Thoracic aorta (tissue), 2 donors: ENCODE results near the gene TRIP4. TPM values are rescaled to one million over a fixed set of nuclear protein-coding genes. Genes with fewer than 3 reads are reported as not detected.

ENCODE experiments used
- ATAC-seq: fragments of 150-250 bp; one replicate; pipeline ENCODE4 v1.8.0; 2017; ENCODE audit warnings: low read depth; ENCODE audit not compliant: insufficient number of reproducible peaks, low FRiP score
- DNase-seq: peaks from one replicate; pipeline ENCODE4 v3.0.0-alpha.2; 2020; ENCODE audit warnings: low spot score
- H3K27ac ChIP-seq, 2 donors: fragments of 200-600 bp; sonication (generic); 1 replicate in 1 of 2; 2 replicates in 1 of 2; pipeline ENCODE4 v1.5.1; 2016; ENCODE audit warnings: mild to moderate bottlenecking in 2 of 2, moderate library complexity in 2 of 2
- H3K27me3 ChIP-seq: fragments of 200-600 bp; sonication (generic); replicated peaks from 2 replicates; pipeline ENCODE4 v1.6.0; 2016; ENCODE audit warnings: mild to moderate bottlenecking; ENCODE audit not compliant: insufficient read depth
- H3K36me3 ChIP-seq: fragments of 200-600 bp; sonication (generic); one replicate; pipeline ENCODE4 v1.5.1; 2016
- H3K4me1 ChIP-seq, 2 donors: fragments of 200-600 bp; sonication (generic); 1 replicate in 1 of 2; 2 replicates in 1 of 2; pipeline versions ENCODE4 v1.5.1 to v1.6.0; 2016; ENCODE audit warnings: low read depth in 2 of 2, mild to moderate bottlenecking in 1 of 2; ENCODE audit not compliant: control insufficient read depth in 1 of 2
- H3K4me3 ChIP-seq: fragments of 200-600 bp; sonication (generic); 2 replicates; pipeline ENCODE4 v1.5.1; 2016; ENCODE audit warnings: mild to moderate bottlenecking
- H3K9me3 ChIP-seq: fragments of 200-600 bp; sonication (generic); 2 replicates; pipeline ENCODE4 v1.5.1; 2016
- total RNA-seq, 2 donors: library from RNA; depleted of rRNA; stranded (reverse); fragments of >200 nt; gene quantifications; one replicate each; pipeline versions ENCODE4 v1.1.0 to v1.2.3, GENCODE V29; 2016
- TF ChIP-seq, protein P1 (sequence below): fragments of 200-600 bp; sonication (generic); IDR thresholded peaks from one replicate; pipeline ENCODE4 v1.5.1; 2019; ENCODE audit warnings: antibody characterized with exemption

TRIP4 gene
- total RNA-seq, 2 donors from 2014 or later = 11.5 to 29.9 TPM

DNA sequence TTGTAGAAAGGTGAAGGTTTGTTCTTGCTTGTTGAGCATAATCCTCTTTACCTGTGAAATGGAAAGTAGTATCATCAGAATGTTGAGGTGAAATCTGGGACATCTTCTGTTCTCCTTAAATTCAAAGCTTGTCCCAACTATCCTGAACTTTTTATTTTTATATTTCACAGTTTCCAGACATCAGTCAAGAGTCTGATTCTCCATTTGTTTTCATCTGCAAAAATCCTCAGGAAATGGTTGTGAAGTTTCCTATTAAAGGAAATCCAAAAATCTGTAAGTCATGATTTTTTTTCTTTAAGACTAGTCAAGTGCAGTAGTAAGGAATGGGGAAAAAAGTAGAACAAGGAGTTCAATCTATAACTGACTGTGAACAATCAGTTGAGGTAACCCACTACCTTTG lies 57.2 kb downstream of the TRIP4 start:
- peaks cover 9 to 17% of the 10 kb centered on the region in 2 donors for H3K4me1 ChIP-seq
- TF ChIP-seq, protein P1, sequence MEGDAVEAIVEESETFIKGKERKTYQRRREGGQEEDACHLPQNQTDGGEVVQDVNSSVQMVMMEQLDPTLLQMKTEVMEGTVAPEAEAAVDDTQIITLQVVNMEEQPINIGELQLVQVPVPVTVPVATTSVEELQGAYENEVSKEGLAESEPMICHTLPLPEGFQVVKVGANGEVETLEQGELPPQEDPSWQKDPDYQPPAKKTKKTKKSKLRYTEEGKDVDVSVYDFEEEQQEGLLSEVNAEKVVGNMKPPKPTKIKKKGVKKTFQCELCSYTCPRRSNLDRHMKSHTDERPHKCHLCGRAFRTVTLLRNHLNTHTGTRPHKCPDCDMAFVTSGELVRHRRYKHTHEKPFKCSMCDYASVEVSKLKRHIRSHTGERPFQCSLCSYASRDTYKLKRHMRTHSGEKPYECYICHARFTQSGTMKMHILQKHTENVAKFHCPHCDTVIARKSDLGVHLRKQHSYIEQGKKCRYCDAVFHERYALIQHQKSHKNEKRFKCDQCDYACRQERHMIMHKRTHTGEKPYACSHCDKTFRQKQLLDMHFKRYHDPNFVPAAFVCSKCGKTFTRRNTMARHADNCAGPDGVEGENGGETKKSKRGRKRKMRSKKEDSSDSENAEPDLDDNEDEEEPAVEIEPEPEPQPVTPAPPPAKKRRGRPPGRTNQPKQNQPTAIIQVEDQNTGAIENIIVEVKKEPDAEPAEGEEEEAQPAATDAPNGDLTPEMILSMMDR = no peak
- H3K27ac ChIP-seq = peak overlapping the region in 1 of 2 donors; percentile 60
- no peaks in the 10 kb centered on the region for H3K9me3 ChIP-seq
- H3K36me3 ChIP-seq = peaks cover 21% of the 10 kb centered on the region
- DNase-seq (no peak), ATAC-seq (no peak)
- no peaks in the 10 kb centered on the region for H3K27me3 ChIP-seq
- no peak overlapping the region for H3K4me3 ChIP-seq

DNA sequence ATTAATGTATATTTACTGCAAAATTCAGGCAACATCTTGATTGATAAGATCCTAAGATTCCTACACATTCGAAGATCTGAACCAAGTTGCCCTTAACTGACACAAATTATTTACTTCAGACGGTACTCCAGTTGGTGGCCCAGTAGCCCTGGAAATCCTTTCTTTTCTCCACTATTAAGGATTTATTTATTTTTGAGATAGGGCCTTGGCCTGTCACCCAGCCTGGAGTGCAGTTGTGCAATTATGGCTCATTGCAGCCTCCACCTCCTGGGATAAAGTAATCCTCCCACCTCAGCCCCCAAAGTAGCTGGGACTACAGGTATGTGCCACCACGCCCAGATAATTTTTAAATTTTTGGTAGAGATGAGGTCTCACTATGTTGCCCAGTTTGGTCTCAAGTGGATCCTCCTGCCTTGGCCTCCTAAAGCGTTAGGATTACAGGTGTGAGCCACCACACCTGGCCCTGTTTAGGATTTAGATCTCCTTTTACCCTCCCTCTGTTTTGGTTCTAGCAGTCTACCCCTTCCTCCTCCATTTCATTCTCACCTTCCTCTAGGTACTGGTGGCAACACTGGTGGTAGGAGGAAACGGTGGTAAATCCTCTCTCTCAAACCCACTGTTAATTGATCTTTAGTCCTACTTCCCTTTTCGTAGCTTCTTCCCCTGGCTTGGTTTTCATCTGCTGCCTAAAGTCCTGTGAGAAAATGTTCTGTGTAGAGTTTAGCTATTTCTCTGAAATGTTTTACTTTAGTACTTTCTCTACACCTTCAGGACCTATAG lies 60.1 kb downstream of the TRIP4 start:
- peaks cover 21% of the 10 kb centered on the region for H3K36me3 ChIP-seq
- H3K4me1 ChIP-seq = peaks cover 9 to 17% of the 10 kb centered on the region in 2 donors
- no peak overlapping the region for H3K4me3 ChIP-seq
- no peak for DNase-seq
- ATAC-seq = no peak
- H3K27ac ChIP-seq = no peak overlapping the region
- H3K9me3 ChIP-seq = no peaks in the 10 kb centered on the region
- H3K27me3 ChIP-seq = no peaks in the 10 kb centered on the region
- TF ChIP-seq, protein P1 = no peak

DNA sequence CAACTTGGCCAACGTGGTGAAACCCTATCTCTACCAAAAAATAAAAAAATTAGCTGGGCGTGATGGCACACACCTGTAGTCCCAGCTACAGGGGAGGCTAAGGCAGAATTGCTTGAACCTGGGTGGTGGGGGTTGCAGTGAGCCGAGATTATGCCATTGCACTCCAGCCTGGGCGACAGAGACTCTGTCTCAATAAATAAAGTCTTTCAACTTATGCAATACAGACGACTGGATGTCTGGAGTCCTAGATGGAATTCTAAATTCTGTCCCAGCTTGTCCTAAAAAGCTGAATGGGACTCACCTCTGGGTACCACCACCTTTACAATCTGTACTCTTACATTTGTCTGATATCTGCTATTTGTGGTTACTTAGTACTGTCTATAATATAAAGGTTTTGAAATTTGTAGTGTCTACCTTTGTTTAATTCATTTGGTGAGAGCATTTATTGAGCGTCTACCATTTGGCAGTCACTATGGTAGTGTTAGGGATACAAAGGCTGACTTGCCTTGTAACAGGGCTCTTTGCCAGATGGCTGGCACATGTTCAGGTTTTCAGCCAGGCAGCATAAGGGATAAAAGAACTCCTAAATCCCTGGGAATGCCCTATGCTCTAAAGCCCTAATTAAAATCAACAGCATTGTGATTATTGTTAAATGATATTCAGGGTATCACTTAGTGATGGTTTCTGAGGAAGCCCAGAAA lies 65.5 kb downstream of the TRIP4 start:
- H3K27ac ChIP-seq = no peak overlapping the region
- H3K27me3 ChIP-seq = no peaks in the 10 kb centered on the region
- ATAC-seq (no peak), DNase-seq (no peak)
- TF ChIP-seq, protein P1 = no peak
- no peaks in the 10 kb centered on the region for H3K9me3 ChIP-seq
- peaks cover 11% of the 10 kb centered on the region for H3K36me3 ChIP-seq
- H3K4me3 ChIP-seq = no peak overlapping the region
- peaks cover 0 to 7% of the 10 kb centered on the region in 2 donors for H3K4me1 ChIP-seq

DNA sequence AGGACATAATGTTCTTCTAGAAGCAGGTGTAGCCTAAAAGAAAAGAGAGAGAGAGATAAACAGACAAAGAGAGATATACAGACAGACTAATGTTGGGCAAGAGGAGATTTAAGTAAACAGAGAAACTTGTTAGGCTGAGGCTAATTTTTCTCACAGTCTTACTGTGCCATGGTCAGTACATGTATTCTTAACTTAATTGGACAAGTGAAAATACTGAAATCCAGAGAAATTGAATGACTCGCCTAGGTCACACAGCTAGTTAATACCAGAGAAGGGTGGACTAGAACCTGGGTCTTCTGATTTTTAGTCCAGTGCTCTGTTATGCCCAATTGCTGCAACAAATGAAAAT lies 66.0 kb downstream of the TRIP4 start:
- Histone ChIP-seq H3K27ac (no peak overlapping the region), H3K27me3 (no peaks in the 10 kb centered on the region), H3K36me3 (peaks cover 7% of the 10 kb centered on the region), H3K4me1 (peaks cover 0 to 7% of the 10 kb centered on the region in 2 donors), H3K4me3 (no peak overlapping the region), H3K9me3 (no peaks in the 10 kb centered on the region)
- DNase-seq (no peak), ATAC-seq (no peak)
- TF ChIP-seq, protein P1 = no peak

DNA sequence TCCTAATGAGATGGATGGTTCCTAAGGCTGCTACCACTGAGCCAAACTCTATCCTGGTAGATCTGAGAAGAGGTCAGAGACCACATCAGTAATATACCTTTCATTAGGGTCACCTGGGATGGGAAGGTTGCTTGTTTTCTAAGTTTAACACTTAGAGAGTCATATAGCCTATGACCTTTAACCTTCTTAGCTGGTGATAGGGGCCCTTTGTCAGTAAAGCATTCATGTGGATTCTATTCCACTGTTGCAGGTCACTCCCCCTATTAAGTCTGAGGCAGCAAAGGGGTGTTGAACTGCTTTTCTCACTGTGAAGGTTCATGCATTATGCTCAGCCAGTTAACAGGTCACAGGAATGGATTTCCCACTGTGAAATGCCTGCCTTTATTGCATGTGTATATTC lies 66.6 kb downstream of the TRIP4 start:
- H3K4me3 ChIP-seq = no peak overlapping the region
- H3K36me3 ChIP-seq = peaks cover 3% of the 10 kb centered on the region
- no peak for ATAC-seq
- no peak for DNase-seq
- no peaks in the 10 kb centered on the region for H3K27me3 ChIP-seq
- peaks cover 0 to 7% of the 10 kb centered on the region in 2 donors for H3K4me1 ChIP-seq
- no peak overlapping the region for H3K27ac ChIP-seq
- TF ChIP-seq, protein P1 = no peak
- no peaks in the 10 kb centered on the region for H3K9me3 ChIP-seq
